Esophagus squamous epithelium (tissue), 5 donors: Measurements from ENCODE around the gene PEX11A. TPM values are rescaled to one million over a fixed set of nuclear protein-coding genes. Genes with fewer than 3 reads are reported as not detected.
A peak's percentile ranks its signal among the peaks of the same experiment; 100 is the strongest.
"Not testable (repeated sequence)": the region's sequence is repeated elsewhere in the genome, so short reads cannot be mapped to it uniquely, and the experiment has no call there.

Experiments
- DNase-seq: peaks from one replicate; lab custom pipeline; 2025; lab: John Stamatoyannopoulos, UW
- H3K27ac ChIP-seq, 4 donors: fragments of 200-600 bp; sonication (generic); one replicate each; pipeline ENCODE4 v1.5.1; 2016 to 2019; ENCODE audit warnings: mild to moderate bottlenecking in 1 of 4
- H3K27me3 ChIP-seq, 4 donors: fragments of 200-600 bp; sonication (generic); 1 replicate in 3 of 4; 2 replicates in 1 of 4; pipeline versions ENCODE4 v1.5.1 to v1.6.0; 2017 to 2021; ENCODE audit warnings: antibody characterized with exemption in 1 of 4
- H3K36me3 ChIP-seq, 3 donors: fragments of 200-600 bp; sonication (generic); one replicate each; pipeline ENCODE4 v1.5.1; 2016 to 2019
- H3K4me1 ChIP-seq, 3 donors: fragments of 200-600 bp; sonication (generic); one replicate each; pipeline ENCODE4 v1.5.1; 2017 to 2019
- H3K4me3 ChIP-seq, 4 donors: fragments of 200-600 bp; sonication (generic); 1 replicate in 3 of 4; 2 replicates in 1 of 4; pipeline ENCODE4 v1.5.1; 2016 to 2019; ENCODE audit warnings: mild to moderate bottlenecking in 2 of 4, moderate library complexity in 1 of 4
- H3K9me3 ChIP-seq, 3 donors: fragments of 200-600 bp; sonication (generic); one replicate each; pipeline ENCODE4 v1.5.1; 2016 to 2019
- CTCF ChIP-seq, 6 experiments: fragments of 450-650 bp in 4 of 6; fragments of 200-600 bp in 2 of 6; sonication (generic) in 2 of 6; IDR thresholded peaks; one replicate each; pipeline ENCODE4 v1.5.1; 2016 to 2019; ENCODE audit warnings: antibody characterized with exemption in 6 of 6, mild to moderate bottlenecking in 4 of 6, moderate library complexity in 4 of 6
- POLR2A ChIP-seq, 4 donors: fragments of 450-650 bp; IDR thresholded peaks; one replicate each; pipeline ENCODE4 v1.6.1; 2017; ENCODE audit warnings: antibody characterized with exemption in 4 of 4, mild to moderate bottlenecking in 4 of 4, moderate library complexity in 3 of 4
- WGBS, 2 donors: methylation state at CpG; one replicate each; pipeline ENCODE4 v1.1.5; 2018; 5-methylcytosine and 5-hydroxymethylcytosine counted together
- intact Hi-C: fragments of 100-400 bp; cut with DNase I; formaldehyde crosslinking; loops from one replicate; pipeline ENCODE4 v1.15.0; 2022
- total RNA-seq, 4 donors: library from RNA; depleted of rRNA; stranded (reverse); fragments of >200 nt; gene quantifications; one replicate each; pipeline ENCODE4 v1.1.0, GENCODE V29; 2016
- donor health status: DM: yes; HTN: yes; CAD: no.

Gene PEX11A
- total RNA-seq, 4 donors from 2014 or later, result 3.1 to 6.7 (median 5.6) TPM

GRCh38 chr15:89693091-89693490 lies 2.5 kb upstream of the PEX11A start:
- Histone ChIP-seq H3K9me3 (no peaks in the 10 kb centered on the region), H3K27ac (no peak overlapping the region), H3K4me3 (no peak overlapping the region), H3K36me3 (no peaks in the 10 kb centered on the region), H3K4me1 (peaks cover 5 to 27% (median 19%) of the 10 kb centered on the region in 3 donors), H3K27me3 (no peaks in the 10 kb centered on the region)
- TF ChIP-seq POLR2A (IDR thresholded peaks at IDR 0.05) (no peak), CTCF (IDR thresholded peaks at IDR 0.05) (no peak)
- 20 to 25% methylated on average over 2 of the region's 2 CpGs for WGBS, 2 donors
- intact Hi-C loops, result no loop called here
- no peak for DNase-seq

- Histone ChIP-seq H3K4me1 (peaks cover 5 to 30% (median 19%) of the 10 kb centered on the region in 3 donors), H3K36me3 (peaks cover 0 to 11% (median 0%) of the 10 kb centered on the region in 3 donors), H3K27ac (peak overlapping the region; percentile 60 to 89 (median 72)), H3K4me3 (peak overlapping the region; percentile 41 to 95 (median 81))
- intact Hi-C loops, H3K27me3 ChIP-seq, DNase-seq, H3K9me3 ChIP-seq: not testable (repeated sequence)
- WGBS, 2 donors, result 28 to 30% methylated on average over 15 of the region's 15 CpGs
These were observed 651 bp downstream of the PEX11A start for GRCh38 chr15:89689930-89690275.

- Histone ChIP-seq H3K9me3 (no peaks in the 10 kb centered on the region), H3K27me3 (no peaks in the 10 kb centered on the region), H3K4me1 (peaks cover 5 to 30% (median 19%) of the 10 kb centered on the region in 3 donors), H3K36me3 (peaks cover 0 to 35% (median 0%) of the 10 kb centered on the region in 3 donors), H3K4me3 (no peak overlapping the region), H3K27ac (no peak overlapping the region)
- TF ChIP-seq POLR2A (IDR thresholded peaks at IDR 0.05) (no peak), CTCF (IDR thresholded peaks at IDR 0.05) (no peak)
- intact Hi-C loops, result no loop called here
- DNase-seq, result no peak
These were observed 4.0 kb downstream of the PEX11A start for GRCh38 chr15:89686522-89686921.

GRCh38 chr15:89685995-89686394 lies 4.6 kb downstream of the PEX11A start:
- H3K9me3 ChIP-seq, result no peaks in the 10 kb centered on the region
- no peak for DNase-seq
- peaks cover 0 to 35% (median 0%) of the 10 kb centered on the region in 3 donors for H3K36me3 ChIP-seq
- H3K4me3 ChIP-seq, result no peak overlapping the region
- no peak overlapping the region for H3K27ac ChIP-seq
- TF ChIP-seq POLR2A (IDR thresholded peaks at IDR 0.05) (no peak), CTCF (IDR thresholded peaks at IDR 0.05) (no peak)
- H3K27me3 ChIP-seq, result no peaks in the 10 kb centered on the region
- intact Hi-C loops, result no loop called here
- WGBS, 2 donors, result 83 to 100% methylated on average over 2 of the region's 2 CpGs
- peaks cover 6 to 32% (median 20%) of the 10 kb centered on the region in 3 donors for H3K4me1 ChIP-seq

GRCh38 chr15:89681146-89681545 lies 9.4 kb downstream of the PEX11A start:
- H3K9me3 ChIP-seq, result no peaks in the 10 kb centered on the region
- H3K27me3 ChIP-seq, result no peaks in the 10 kb centered on the region
- H3K4me3 ChIP-seq, result peak overlapping the region in 1 of 4 donors; percentile 0
- WGBS, 2 donors, result 88% methylated on average over 2 of the region's 2 CpGs
- H3K36me3 ChIP-seq, result peaks cover 0 to 30% (median 0%) of the 10 kb centered on the region in 3 donors
- peak overlapping the region in 3 of 4 donors; percentile 55 to 83 (median 56) for H3K27ac ChIP-seq
- intact Hi-C loops, result no loop called here
- TF ChIP-seq CTCF (IDR thresholded peaks at IDR 0.05) (no peak), POLR2A (IDR thresholded peaks at IDR 0.05) (no peak)
- DNase-seq, result no peak
- H3K4me1 ChIP-seq, result peaks cover 6 to 18% (median 11%) of the 10 kb centered on the region in 3 donors
